NT2/D1 (cell line): Measurements from ENCODE around the gene MCTP1.

Experiments used
- SUZ12 ChIP-seq: IDR thresholded peaks from 2 replicates; pipeline ENCODE4 v1.6.1; 2011; ENCODE audit not compliant: insufficient read length, insufficient read depth; ENCODE audit errors: extremely low read depth
- YY1 ChIP-seq: IDR thresholded peaks from 2 replicates; pipeline ENCODE4 v1.6.1; 2011; ENCODE audit not compliant: insufficient read length, insufficient read depth

DNA sequence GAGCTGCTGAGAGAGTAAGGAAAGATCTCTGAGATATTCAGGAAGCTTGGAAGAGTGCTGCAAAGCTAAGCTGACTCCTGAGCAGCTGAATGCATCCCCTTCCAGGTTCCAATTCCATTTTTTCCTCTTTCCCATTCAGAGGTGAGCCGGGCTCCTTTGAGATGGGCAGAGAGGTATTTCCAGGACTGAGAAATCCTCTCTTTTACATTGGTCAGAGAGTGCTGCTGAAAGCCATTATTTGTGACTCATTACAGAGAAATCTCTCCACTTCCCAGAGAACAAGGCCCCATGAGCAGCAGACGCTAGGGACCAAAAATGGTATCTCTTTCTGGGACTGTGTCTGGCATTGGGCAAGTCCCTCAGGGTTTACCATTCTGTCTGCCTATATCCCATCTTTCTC lies 3.7 kb downstream of the MCTP1 start:
- TF ChIP-seq SUZ12 (no peak), YY1 (no peak)
